Liver (tissue), 3 donors: Measurements from ENCODE around the gene RNF144A.

ENCODE experiments used
- ATF3 ChIP-seq: IDR thresholded peaks from 2 replicates; pipeline ENCODE4 v1.6.1; 2016; ENCODE audit warnings: antibody characterized with exemption
- CTCF ChIP-seq: fragments of 150-350 bp; IDR thresholded peaks from 2 replicates; pipeline ENCODE4 v1.5.1; 2017; ENCODE audit warnings: improper control_type of control experiment, low read depth, low read length; ENCODE audit not compliant: missing input control
- GABPA ChIP-seq, 2 donors: IDR thresholded peaks in 1 of 2; conservative IDR thresholded peaks in 1 of 2; 2 replicates each; pipeline ENCODE4 v1.6.1; 2016; ENCODE audit warnings: antibody characterized with exemption in 2 of 2, mild to moderate bottlenecking in 1 of 2, moderate library complexity in 1 of 2
- HNF4A ChIP-seq, 2 donors: conservative IDR thresholded peaks; 2 replicates each; pipeline ENCODE4 v1.6.1; 2016; ENCODE audit warnings: antibody characterized with exemption in 2 of 2, mild to moderate bottlenecking in 2 of 2
- JUND ChIP-seq, 2 donors: IDR thresholded peaks; 2 replicates each; pipeline ENCODE4 v1.6.1; 2016; ENCODE audit warnings: antibody characterized with exemption in 2 of 2
- MAX ChIP-seq: IDR thresholded peaks from 2 replicates; pipeline ENCODE4 v1.6.1; 2016; ENCODE audit warnings: antibody characterized with exemption
- RAD21 ChIP-seq, 2 donors: IDR thresholded peaks; 2 replicates each; pipeline ENCODE4 v1.6.1; 2016; ENCODE audit warnings: antibody characterized with exemption in 2 of 2, mild to moderate bottlenecking in 2 of 2
- REST ChIP-seq: IDR thresholded peaks from 2 replicates; pipeline ENCODE4 v1.6.1; 2016; ENCODE audit warnings: antibody characterized with exemption, mild to moderate bottlenecking
- RXRA ChIP-seq, 2 donors: IDR thresholded peaks; 2 replicates each; pipeline ENCODE4 v1.6.1; 2017 to 2018; ENCODE audit warnings: antibody characterized with exemption in 2 of 2, mild to moderate bottlenecking in 1 of 2
- SP1 ChIP-seq: IDR thresholded peaks from 2 replicates; pipeline ENCODE4 v1.6.1; 2018; ENCODE audit warnings: antibody characterized with exemption, mild to moderate bottlenecking
- TAF1 ChIP-seq: conservative IDR thresholded peaks from 2 replicates; pipeline ENCODE4 v1.6.1; 2016; ENCODE audit warnings: antibody characterized with exemption, mild to moderate bottlenecking
- YY1 ChIP-seq: IDR thresholded peaks from 2 replicates; pipeline ENCODE4 v1.6.1; 2016; ENCODE audit warnings: antibody characterized with exemption, mild to moderate bottlenecking
- ZBTB33 ChIP-seq: IDR thresholded peaks from 2 replicates; pipeline ENCODE4 v1.6.1; 2016; ENCODE audit warnings: antibody characterized with exemption
- donor health status: healthy.
- donor health status: healthy.

- TF ChIP-seq RXRA (IDR thresholded peaks at IDR 0.05) = no peak
- TF ChIP-seq CTCF = no peak
- no peak for TF ChIP-seq GABPA (IDR thresholded peaks at IDR 0.05 in 1 of 2, conservative IDR thresholded peaks at IDR 0.05 in 1 of 2)
- no peak for TF ChIP-seq REST
- no peak for TF ChIP-seq RAD21 (IDR thresholded peaks at IDR 0.05)
- no peak for TF ChIP-seq SP1
- no peak for TF ChIP-seq TAF1
- TF ChIP-seq YY1 = no peak
- TF ChIP-seq MAX = no peak
- TF ChIP-seq ZBTB33 = no peak
- TF ChIP-seq JUND (IDR thresholded peaks at IDR 0.05) = no peak
- no peak for TF ChIP-seq HNF4A (conservative IDR thresholded peaks at IDR 0.05)
- TF ChIP-seq ATF3 = no peak
Measured at GRCh38 chr2:6947929-6948676, 30.9 kb downstream of the RNF144A start.
